HG03045 (cell line): ENCODE measurements around the gene SERINC2.

Experiments used
- ATAC-seq: cut with Tn5 transposase; IDR thresholded peaks from one replicate; pipeline ENCODE4 v1.9.1; 2021; ENCODE audit warnings: mild to moderate bottlenecking, moderate library complexity; ENCODE audit not compliant: unreplicated experiment

The SERINC2 gene

GRCh38 chr1:31432592-31433395 lies 19.8 kb downstream of the SERINC2 start:
- ATAC-seq, result no peak

- no peak for ATAC-seq
These were observed 20.4 kb downstream of the SERINC2 start for GRCh38 chr1:31433396-31433930.

- ATAC-seq, result no peak
These were observed 21.3 kb downstream of the SERINC2 start for GRCh38 chr1:31434101-31434871.

GRCh38 chr1:31434979-31435378 lies 22.0 kb downstream of the SERINC2 start:
- ATAC-seq, result no peak

GRCh38 chr1:31435471-31436409 lies 22.7 kb downstream of the SERINC2 start:
- ATAC-seq, result no peak

- ATAC-seq, result no peak
These were observed 23.8 kb downstream of the SERINC2 start for GRCh38 chr1:31436596-31437432.

GRCh38 chr1:31437433-31438037 lies 24.5 kb downstream of the SERINC2 start:
- ATAC-seq, result no peak

GRCh38 chr1:31439276-31439675 lies 26.3 kb downstream of the SERINC2 start:
- ATAC-seq, result no peak

GRCh38 chr1:31441073-31441472 lies 28.1 kb downstream of the SERINC2 start:
- no peak for ATAC-seq

- no peak for ATAC-seq
These were observed 28.5 kb downstream of the SERINC2 start for GRCh38 chr1:31441558-31441957.

- no peak for ATAC-seq
These were observed 29.1 kb downstream of the SERINC2 start for GRCh38 chr1:31441970-31442647.

GRCh38 chr1:31442648-31442994 lies 29.6 kb downstream of the SERINC2 start:
- ATAC-seq, result no peak

- ATAC-seq, result no peak
These were observed 30.7 kb downstream of the SERINC2 start for GRCh38 chr1:31443673-31444072.

GRCh38 chr1:31444725-31445448 lies 31.9 kb downstream of the SERINC2 start:
- no peak for ATAC-seq

- no peak for ATAC-seq
These were observed 32.9 kb downstream of the SERINC2 start for GRCh38 chr1:31445951-31446350.

- ATAC-seq, result no peak
These were observed 34.2 kb downstream of the SERINC2 start for GRCh38 chr1:31447210-31447609.

- no peak for ATAC-seq
These were observed 40.5 kb downstream of the SERINC2 start for GRCh38 chr1:31453384-31454079.
